GM21825 (cell line): Measurements from ENCODE around the gene QSOX2.

Source experiments
- ATAC-seq: cut with Tn5 transposase; IDR thresholded peaks from one replicate; pipeline ENCODE4 v1.9.1; 2021; ENCODE audit warnings: mild to moderate bottlenecking, moderate library complexity; ENCODE audit not compliant: unreplicated experiment

Gene QSOX2, protein sequence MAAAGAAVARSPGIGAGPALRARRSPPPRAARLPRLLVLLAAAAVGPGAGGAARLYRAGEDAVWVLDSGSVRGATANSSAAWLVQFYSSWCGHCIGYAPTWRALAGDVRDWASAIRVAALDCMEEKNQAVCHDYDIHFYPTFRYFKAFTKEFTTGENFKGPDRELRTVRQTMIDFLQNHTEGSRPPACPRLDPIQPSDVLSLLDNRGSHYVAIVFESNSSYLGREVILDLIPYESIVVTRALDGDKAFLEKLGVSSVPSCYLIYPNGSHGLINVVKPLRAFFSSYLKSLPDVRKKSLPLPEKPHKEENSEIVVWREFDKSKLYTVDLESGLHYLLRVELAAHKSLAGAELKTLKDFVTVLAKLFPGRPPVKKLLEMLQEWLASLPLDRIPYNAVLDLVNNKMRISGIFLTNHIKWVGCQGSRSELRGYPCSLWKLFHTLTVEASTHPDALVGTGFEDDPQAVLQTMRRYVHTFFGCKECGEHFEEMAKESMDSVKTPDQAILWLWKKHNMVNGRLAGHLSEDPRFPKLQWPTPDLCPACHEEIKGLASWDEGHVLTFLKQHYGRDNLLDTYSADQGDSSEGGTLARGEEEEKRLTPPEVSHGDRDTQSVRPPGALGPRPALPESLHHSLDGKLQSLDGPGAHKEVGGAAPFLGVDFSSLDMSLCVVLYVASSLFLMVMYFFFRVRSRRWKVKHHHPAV

DNA sequence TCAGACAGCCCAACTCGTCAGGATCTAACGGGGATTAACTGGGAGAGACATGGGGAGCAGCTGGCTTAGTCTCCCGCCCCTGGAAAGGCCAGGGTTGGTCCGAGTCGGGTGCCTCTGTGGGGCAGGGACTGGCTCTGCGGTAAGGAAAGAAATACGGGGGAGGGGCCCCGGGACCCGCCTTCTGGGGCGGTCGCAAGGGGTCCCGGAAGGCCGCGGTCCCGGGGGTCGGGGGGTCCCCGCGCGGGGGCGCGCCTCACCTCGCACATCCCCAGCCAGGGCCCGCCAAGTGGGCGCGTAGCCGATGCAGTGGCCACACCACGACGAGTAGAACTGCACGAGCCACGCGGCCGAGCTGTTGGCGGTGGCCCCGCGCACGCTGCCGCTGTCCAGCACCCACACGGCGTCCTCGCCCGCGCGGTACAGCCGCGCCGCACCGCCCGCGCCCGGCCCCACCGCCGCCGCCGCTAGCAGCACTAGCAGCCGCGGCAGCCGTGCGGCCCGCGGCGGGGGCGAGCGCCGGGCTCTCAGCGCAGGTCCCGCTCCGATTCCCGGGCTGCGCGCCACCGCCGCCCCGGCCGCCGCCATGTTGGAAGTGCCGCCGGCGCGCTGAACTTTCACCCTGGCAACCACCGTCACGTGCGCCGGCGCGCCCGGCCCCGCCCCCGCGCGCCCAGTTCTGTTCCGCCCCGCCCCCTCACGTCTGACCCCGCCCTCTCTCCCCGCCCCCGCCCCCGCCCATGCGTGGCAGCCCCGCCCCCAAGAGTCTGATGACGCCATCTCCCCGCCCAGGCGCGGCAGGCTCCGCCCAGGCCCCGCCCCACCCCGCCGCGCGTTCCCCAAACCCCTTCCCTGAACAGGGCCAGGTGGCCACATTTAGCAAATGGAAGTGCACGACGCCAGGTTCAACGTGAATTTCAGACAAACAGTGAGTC, at the start of gene QSOX2:
TSS of gene QSOX2 (minus strand) at position 594 of the 932 bp plus-strand sequence. CDS start at position 585, 9 bp downstream.
- peak; percentile 50 for ATAC-seq

DNA sequence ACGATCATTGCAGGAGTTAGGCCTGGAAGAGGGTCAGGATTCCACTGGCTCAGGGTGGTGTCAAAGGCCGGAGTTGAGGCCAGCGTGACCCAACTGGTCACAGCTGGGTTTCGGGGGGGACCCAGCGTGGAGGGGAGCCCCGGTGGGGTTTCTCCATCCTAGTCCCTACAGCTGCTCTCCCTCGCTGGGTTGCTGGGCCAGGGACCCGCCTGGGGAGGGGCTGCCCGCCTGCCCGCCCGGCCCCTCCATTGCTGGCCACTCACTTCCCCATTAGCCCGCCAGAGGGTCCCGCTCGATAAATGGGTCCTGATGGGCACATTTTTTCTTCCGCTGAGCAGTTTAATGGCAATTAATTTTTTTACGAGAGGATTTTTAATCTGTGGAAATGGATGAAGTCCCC, 49.4 kb upstream of the QSOX2 start:
- ATAC-seq = no peak

DNA sequence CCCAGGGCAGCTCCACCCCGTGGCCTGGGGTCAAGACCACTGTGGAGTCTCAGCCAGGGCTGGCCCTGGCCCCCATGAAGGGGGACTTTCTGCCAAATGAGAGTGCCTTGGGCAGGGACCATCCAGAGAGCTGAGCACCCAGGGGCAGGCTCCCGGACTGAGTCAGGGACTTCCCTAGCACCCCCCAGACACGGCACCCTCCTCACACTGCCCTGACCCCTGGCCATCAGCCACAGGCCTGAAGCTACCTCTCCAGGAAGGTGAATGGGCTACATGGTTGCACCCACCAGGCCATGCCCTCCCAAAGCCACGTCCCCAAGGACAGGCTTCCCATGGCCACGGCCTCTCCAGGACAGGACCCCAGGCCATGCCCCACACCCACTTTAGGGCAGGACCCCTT, 48.8 kb upstream of the QSOX2 start:
- no peak for ATAC-seq

DNA sequence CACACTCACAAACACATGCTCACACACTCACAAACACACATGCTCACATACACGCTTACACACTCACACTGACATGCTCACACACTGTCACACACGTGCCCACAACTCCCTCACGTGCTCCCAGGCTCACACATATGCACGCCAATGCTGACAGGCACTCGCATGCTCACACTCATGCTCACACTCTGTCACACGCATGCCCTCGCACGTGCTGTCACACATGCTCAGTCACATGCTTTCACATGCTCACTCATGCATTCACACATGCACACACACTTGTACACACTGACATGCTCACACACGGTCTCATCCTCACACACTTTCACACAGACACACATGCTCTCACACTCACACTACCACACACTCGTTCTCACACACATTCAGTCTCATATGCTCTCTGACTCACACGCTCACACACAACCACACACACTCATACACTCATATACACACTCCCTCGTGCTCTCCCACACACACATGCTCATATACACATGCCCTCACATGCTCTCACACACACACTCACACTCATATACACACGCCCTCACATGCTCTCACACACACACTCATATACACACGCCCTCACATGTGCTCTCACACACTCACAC, 48.0 kb upstream of the QSOX2 start:
- no peak for ATAC-seq

DNA sequence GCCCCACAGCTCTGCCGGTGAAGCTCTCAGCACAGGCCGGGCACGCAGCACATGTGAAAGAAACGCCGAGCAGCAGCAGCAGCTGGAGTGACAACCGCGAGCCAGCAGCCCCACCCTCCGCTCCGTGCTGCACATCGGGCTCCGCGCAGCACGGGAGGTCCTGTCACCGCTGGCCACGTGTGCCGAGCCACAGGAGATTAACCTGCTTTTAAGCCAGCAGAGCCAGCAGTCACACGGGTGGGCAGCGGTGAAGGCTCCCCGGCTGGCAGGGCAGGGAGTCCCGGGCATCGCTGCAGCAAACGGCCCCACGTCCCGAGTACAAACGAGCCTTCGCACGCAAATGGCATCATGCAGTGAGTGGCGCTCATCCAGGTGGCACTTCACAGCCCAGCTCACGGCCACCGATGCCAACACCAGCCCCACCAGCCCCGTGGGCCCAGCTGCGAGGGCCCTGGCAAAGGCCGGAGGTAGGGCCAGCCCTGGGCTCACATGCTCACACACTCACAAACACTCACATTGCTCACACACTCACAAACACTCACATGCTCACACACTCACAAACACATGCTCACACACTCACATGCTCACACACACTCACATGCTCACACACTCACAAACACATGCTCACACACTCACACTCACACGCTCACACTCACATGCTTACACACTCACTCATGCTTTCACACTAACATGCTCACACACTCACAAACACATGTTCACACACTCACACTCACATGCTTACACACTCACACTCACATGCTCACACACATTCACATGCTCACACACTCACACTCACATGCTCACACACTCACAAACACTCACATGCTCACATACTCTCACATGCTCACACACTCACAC, 47.2 kb upstream of the QSOX2 start:
- ATAC-seq = no peak

DNA sequence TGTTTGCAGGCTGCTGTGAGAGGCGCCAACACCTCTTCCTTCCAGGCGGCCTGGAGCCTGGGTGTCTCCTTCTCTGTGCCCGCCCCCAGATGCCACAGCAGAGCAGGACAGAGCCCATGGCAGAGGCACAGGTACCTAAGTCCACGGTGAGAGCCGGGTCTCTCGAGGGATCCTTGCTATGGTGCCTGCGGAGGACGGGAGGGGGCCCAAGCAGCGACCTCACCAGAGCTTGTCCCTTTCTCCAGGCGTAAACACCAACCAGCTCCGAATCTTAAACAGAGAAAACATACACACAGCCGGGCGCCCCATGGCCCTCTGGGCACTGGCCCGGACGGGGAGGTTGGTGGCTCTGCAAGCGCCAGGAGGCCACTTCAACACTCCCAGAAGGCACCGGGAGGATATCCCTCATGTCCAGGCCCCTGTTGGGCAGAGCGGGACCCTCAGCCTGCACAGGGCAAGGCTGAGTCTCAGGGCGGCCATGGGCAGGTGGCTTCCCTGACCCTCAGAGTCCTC, 46.5 kb upstream of the QSOX2 start:
- no peak for ATAC-seq

DNA sequence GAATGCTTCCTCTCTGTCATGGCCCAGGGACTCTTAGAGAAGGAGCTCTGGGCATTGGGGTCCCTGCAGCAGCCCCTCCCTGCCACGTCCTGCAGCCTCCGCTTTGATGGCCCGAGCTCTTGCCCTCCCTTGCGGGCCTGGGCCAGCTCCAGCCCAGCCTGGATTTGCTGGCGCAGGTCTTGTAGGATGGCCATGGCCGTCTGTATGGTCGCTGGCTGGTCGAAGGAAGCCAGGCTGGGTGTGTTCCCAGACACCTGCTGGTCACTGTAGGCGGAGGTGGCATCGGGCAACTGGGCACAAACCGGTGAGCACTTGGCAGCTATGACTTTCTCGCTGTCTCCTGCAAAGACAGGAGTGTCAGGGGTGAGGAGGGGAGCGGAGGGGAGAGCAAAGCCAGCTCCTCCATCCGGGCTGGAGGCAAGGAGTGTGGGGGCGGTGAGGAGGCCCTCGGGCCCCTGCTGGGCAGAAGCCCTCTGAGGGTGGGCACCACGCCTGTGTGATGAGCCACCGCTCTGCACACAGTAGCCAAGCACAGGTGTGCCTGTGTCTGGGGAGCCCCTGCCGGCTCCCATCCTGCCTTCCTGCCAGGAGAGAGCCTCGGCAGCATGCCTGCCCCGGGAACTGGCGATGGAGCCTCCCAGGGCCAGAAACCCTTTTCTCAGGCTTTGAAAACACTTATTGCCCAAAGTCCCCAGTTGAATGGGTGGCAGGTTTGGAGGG, 45.9 kb upstream of the QSOX2 start:
- no peak for ATAC-seq

DNA sequence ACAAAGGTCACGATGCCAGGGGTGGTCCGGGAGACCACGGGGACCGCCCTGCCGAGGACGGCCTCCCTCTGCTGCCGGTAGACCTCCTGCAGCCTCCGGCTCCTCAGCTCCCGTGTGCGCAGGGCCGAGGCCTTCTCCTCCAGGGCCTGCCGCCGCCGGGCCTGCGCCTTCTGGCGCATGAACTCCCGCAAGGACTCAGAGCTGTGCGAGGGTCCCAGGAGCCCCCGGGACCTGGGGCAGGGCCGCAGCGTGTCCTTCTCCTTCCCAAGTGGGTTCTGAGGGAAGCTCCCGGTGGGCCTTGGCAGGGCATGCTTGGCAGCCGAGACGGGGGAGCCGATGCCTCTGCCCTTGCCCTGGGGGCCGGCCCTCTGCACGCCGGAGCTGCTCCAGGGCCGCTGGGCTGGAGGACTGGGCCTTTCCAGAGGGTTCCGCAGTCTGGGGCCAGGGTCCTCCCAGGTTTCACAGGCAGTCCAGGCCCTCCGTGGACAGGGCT, 44.9 kb upstream of the QSOX2 start:
- ATAC-seq = no peak

DNA sequence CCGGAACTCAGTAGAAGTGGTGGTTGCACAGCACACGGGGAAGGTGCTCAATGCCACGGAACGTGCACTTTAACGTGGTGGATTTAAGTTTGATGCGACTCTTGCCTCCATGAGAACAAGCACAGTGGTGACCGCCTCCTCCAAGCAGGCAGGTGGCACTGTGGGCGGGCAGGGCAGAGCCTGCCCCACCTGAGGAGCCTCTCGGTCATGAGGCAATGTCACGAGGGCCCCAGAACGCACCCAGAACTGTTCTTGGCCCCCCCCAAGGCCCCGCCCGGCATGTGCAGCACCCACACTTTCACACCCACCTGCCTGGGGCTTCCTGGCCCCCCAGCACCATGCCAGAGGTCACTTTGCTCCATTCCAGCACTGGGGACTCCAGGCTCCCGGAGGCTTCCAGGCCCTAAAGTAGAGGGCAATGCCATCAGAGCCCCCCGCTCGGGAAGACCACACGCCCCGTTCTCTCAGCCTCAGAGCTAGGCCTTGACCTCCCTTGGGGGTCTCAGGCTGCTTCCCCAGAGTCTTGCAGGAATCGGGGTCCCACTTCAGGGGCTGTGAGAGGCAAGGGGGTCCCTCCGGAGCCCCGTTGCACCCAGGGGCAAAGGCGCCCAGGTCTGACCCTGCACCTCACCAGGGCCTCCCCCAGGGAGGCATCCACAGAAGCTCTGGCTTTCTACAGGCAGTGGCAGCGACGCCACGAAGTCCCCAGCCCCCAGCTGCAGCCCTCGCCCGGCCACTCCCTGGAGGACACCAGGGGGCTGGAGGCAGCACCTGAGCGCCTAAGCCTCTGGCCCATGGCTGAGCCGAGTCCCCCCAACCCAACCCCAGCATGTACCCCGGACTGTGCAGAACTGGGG, 44.3 kb upstream of the QSOX2 start:
- ATAC-seq = no peak

DNA sequence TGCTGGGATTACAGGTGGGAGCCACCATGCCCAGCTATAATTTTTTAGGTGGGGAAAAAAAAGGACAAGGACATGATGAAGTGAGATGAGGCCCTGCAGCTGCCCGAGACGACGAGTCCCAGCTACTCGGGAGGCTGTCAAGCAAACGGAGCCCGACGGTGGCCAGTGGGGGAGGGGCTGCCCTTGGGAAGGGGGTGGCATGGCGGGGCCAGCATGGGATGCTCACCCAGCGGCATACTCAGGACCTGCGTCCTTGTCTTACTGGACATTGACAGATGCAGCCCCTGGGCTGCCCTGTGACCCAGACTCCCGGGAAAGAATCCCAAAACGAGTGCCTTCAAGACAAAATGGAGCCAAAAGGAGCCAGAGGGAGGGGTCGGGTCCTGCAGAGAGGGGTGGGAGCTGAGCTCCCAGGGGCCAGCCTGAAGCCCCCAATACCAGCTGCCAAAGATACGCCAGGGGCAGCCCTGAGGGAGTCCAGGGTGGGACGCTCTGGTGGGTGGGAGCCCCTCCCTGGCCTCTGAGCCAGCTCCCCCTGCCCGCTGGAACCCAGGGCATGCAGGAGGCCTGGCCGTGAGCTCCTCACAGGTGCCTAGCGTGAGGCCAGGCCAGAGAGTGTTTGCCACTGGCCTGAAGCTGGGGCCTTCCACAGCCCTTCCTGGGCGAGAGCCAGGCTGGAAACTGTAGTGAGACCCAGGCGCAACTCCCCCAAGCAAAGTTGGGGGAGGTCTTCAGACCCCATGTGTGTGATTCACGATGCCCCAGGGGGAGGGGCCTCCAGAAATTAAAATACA, 42.5 kb upstream of the QSOX2 start:
- no peak for ATAC-seq

DNA sequence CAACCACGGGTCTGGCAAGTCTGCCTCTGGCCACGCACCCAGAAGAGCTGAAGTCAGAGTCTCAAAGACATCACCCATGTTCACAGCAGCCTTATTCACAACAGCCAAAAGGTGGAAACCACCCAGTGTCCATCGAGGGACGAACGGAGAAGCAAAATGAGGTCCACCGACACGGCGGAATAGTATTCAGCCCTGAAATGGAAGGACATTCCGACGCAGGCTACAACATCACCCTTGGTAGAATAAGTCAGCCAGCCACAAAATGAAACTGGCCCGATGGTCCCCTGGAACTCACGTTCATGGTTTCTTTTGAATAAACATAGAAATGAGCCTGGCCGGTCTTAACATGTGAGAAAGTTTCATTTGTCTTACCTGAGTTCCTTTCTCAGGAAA, 41.4 kb upstream of the QSOX2 start:
- ATAC-seq = no peak

DNA sequence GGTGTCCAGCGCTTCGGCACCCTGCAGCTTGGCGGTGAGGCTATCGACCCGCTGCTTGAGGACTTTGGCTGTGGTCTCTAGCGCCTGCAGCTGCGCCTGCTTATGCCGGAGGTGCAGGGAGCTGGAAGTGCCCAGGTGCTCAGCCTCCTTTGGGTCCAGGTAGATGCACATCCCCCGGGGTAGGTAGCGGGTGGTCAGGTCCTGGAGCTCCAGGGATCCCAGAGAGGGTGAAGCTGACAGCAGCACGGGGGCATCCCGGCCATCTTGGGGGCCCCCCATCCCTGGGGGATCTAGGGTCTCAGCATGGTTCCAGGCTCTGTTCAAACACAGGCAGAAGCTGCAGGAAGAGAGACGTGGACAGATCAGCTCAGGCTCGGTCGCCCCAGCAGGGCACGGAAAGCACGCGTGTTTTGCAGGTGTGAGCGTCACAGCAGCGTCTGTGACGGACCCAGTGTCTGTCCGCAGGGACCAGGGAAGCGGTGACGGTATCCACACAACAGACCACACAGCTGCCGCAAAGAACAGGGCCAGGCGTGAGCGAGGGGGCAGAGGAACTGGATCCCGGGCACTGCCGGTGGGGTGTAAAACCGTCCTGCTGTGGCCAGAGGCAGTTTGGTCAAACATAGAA, 40.9 kb upstream of the QSOX2 start:
- ATAC-seq = no peak

DNA sequence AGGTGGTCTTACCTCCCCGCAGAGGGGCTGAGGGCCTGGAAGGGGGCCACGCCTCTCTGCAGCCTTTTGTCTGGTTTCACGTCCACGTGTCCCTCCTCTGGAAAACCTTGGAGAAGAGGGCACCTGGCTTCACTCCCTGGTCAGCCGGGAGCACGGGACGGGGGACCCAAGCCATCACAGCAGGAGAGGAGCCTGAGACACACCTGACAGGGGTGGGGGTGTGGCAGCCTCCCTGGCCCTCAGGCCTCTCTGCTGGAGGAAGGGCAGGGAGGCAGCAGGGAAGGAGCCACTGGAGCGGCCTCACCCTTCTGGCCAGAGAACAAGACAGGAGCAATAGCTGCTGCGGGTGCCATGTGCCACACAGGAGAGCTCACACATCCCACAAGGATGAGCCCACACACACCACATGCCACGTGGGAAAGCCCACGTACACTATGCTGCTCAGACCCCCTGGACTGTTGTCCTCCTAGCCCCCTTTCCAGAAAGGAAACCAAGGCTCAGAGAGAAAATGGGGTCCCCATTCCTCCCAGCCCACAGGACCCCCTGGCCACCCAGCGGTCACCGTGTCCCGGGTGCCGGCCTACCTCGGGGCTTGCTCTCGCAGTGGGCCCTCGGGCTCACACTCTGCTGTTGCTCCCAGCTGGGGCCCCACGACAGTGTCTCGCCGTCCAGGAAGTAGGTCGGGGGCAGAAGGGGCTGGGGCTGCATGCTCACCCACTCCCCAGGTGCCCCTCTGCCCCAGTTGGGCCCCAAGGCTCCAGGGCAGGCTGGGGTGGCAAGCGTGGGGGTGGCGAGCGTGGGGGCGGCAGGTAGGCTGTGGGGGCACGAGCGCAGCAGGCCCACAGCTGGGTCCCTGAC, 40.1 kb upstream of the QSOX2 start:
- ATAC-seq = no peak

DNA sequence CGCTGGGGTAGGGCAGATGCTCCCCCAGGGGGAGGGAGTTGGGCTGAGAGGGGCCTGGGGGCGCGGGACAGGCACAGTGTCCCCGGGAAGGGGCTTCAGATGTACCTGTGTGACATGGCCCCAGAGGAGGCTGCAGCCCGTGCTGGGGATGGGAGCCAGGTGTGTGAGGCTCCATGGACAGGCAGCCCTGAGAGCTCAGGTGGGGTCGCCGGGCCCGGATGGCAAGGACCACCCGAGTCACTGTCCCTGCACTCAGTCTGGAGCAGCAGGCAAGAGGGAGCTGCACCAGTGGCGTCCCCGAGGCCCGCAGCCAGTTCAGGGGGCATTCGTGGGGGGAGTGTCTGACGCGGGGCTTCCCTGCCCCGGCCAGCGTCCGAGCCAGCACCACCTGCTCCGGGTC, 39.3 kb upstream of the QSOX2 start:
- ATAC-seq = no peak

DNA sequence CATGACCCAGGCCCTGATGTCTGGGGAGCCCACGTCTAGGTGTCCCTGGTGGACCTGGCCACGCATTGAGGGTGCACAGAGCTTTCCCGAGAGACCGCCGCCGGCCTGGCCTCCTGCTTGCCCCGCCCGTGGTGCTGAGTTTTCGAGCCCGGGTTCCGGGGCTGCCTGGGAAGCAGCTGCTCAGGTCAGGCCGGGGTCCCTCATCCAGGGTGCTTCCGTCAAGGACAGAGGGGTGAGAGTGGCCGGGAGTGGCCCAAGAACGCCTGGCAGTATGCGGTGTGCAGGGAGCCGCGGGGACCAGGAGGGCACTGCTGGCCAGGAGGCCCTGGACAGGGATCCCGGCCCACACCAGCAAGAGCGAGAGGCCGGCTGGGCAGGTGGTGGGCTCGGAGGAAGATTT, 38.7 kb upstream of the QSOX2 start:
- no peak for ATAC-seq
